HepG2 (cell line): ENCODE measurements around the gene LMX1B. TPM values are rescaled to one million over a fixed set of nuclear protein-coding genes. Genes with fewer than 3 reads are reported as not detected.
A peak's percentile ranks its signal among the peaks of the same experiment; 100 is the strongest.

Source experiments
- ATAC-seq: fragments of 200-7000 bp; cut with Tn5 transposase; 3 replicates; pipeline ENCODE4 v1.9.1; 2020; ENCODE audit warnings: mild to moderate bottlenecking, moderate library complexity
- BruUV-seq: library from RNA; stranded (reverse); fragments of 400-500 nt; replicated peaks from 2 replicates; lab custom pipeline; 2021; lab: Mats Ljungman, UMichigan
- CTCF ChIA-PET: fragments of 300-600 bp; formaldehyde crosslinking; extraction: SDS; loops from one replicate; lab custom pipeline; 2021; ENCODE audit warnings: low total read pairs, inconsistent platforms, low intra/inter-chr PET ratio; lab: Yijun Ruan, JAX
- POLR2A ChIA-PET: fragments of 350-600 bp; sonication (Branson Sonifier 250); formaldehyde crosslinking; loops from one replicate; lab custom pipeline; 2020; ENCODE audit warnings: antibody characterized with exemption, inconsistent platforms; lab: Yijun Ruan, JAX
- DNase-seq: peaks from one replicate; pipeline ENCODE4 v3.0.0-alpha.2; 2015; ENCODE audit warnings: low spot score
- FAIRE-seq: peaks from 3 replicates; lab custom pipeline; 2011; peaks lifted over from hg19 to GRCh38; lab: Jason Lieb, UNC
- H2AFZ ChIP-seq: one replicate; pipeline ENCODE4 v1.6.1; 2011; ENCODE audit warnings: low read length, inconsistent platforms
- H3K27ac ChIP-seq: fragments of 300-600 bp; 3 replicates; pipeline ENCODE4 v1.8.0; 2011; ENCODE audit warnings: mixed run types, mild to moderate bottlenecking, mixed read lengths, low read length, inconsistent platforms; ENCODE audit not compliant: insufficient read depth; ENCODE audit errors: extremely low read length
- H3K27me3 ChIP-seq, 2 experiments: fragments of 200-600 bp in 1 of 2; 2 replicates in 1 of 2; 3 replicates in 1 of 2; pipeline versions ENCODE4 v1.6.0 to v1.8.0; 2011; ENCODE audit warnings: low read length in 2 of 2, mild to moderate bottlenecking in 2 of 2, moderate library complexity in 2 of 2, inconsistent platforms in 1 of 2; ENCODE audit not compliant: insufficient read depth in 2 of 2, control insufficient read depth in 1 of 2
- H3K36me3 ChIP-seq, 2 experiments: fragments of 200-600 bp in 1 of 2; replicated peaks in 1 of 2; 2 replicates in 1 of 2; 3 replicates in 1 of 2; pipeline versions ENCODE4 v1.5.1 to v1.8.0; 2011; ENCODE audit warnings: low read length in 2 of 2, inconsistent platforms in 1 of 2; ENCODE audit not compliant: insufficient read depth in 2 of 2, control insufficient read depth in 1 of 2
- H3K4me1 ChIP-seq: 2 replicates; pipeline ENCODE4 v1.5.1; 2012; ENCODE audit warnings: low read length, inconsistent platforms; ENCODE audit not compliant: insufficient read depth
- H3K4me2 ChIP-seq: 2 replicates; pipeline ENCODE4 v1.6.0; 2011; ENCODE audit warnings: low read depth, low read length, inconsistent platforms
- H3K4me3 ChIP-seq, 3 experiments: fragments of 200-600 bp in 1 of 3; sonication (generic), shearing (Covaris generic) in 1 of 3; replicated peaks in 1 of 3; 2 replicates each; pipeline ENCODE4 v1.5.1; 2011 to 2016; ENCODE audit warnings: low read length in 3 of 3, inconsistent platforms in 2 of 3, low read depth in 2 of 3, mild to moderate bottlenecking in 2 of 3, control low read depth in 1 of 3, mixed read lengths in 1 of 3; ENCODE audit not compliant: insufficient read depth in 1 of 3
- H3K79me2 ChIP-seq: one replicate; pipeline ENCODE4 v1.6.1; 2011; ENCODE audit warnings: low read length, inconsistent platforms; ENCODE audit not compliant: insufficient read depth
- H3K9ac ChIP-seq: 2 replicates; pipeline ENCODE4 v1.6.0; 2011; ENCODE audit warnings: mild to moderate bottlenecking, low read depth, low read length, inconsistent platforms; ENCODE audit not compliant: insufficient read depth
- H3K9me3 ChIP-seq: 2 replicates; pipeline ENCODE4 v1.5.1; 2012; ENCODE audit warnings: mild to moderate bottlenecking, low read length
- H4K20me1 ChIP-seq: 2 replicates; pipeline ENCODE4 v1.6.0; 2011; ENCODE audit warnings: inconsistent platforms, mild to moderate bottlenecking, low read length, moderate library complexity; ENCODE audit not compliant: insufficient read depth
- DNMT3B ChIP-seq: conservative IDR thresholded peaks from 2 replicates; pipeline ENCODE4 v1.6.1; 2016; ENCODE audit warnings: missing biosample characterization, control low read depth
- PITX1 ChIP-seq: sonication (generic); formaldehyde crosslinking; IDR thresholded peaks from 2 replicates; pipeline ENCODE4 v1.5.1; 2020; ENCODE audit warnings: mild to moderate bottlenecking, missing genetic modification reagents
- RORA ChIP-seq: sonication (generic); formaldehyde crosslinking; IDR thresholded peaks from 2 replicates; pipeline ENCODE4 v1.5.0; 2020; ENCODE audit warnings: mild to moderate bottlenecking, missing genetic modification reagents, moderate library complexity
- ZNF232 ChIP-seq: sonication (generic); formaldehyde crosslinking; IDR thresholded peaks from 2 replicates; pipeline ENCODE4 v1.4.0; 2020; ENCODE audit warnings: missing genetic modification reagents, borderline replicate concordance
- ZNF274 ChIP-seq: sonication (generic); formaldehyde crosslinking; IDR thresholded peaks from 2 replicates; pipeline ENCODE4 v1.5.1; 2020; ENCODE audit warnings: mild to moderate bottlenecking, missing genetic modification reagents
- ZNF451 ChIP-seq: sonication (generic); formaldehyde crosslinking; IDR thresholded peaks from 2 replicates; pipeline ENCODE4 v1.5.0; 2020; ENCODE audit warnings: mild to moderate bottlenecking, missing genetic modification reagents
- ZNF574 ChIP-seq: sonication (generic); formaldehyde crosslinking; IDR thresholded peaks from 2 replicates; pipeline ENCODE4 v1.4.0; 2020; ENCODE audit warnings: missing genetic modification reagents
- WGBS: methylation state at CpG from one replicate; pipeline ENCODE4 v1.1.6; 2017; ENCODE audit warnings: low lambda C conversion rate; 5-methylcytosine and 5-hydroxymethylcytosine counted together
- in situ Hi-C: cut with HindIII; loops from 2 replicates; pipeline ENCODE4 v1.10.0; 2017; ENCODE audit warnings: low pct_unique_long_range_greater_than_20kb; ENCODE audit not compliant: extremely low pct_ligation_motif_present
- intact Hi-C: fragments of 100-400 bp; cut with micrococcal nuclease; formaldehyde crosslinking; loops from one replicate; pipeline ENCODE4 v1.10.0; 2022; ENCODE audit not compliant: unreplicated experiment
- polyA plus RNA-seq, 8 experiments: library from polyadenylated mRNA; depleted of rRNA in 3 of 8; stranded (reverse) in 7 of 8; unstranded in 1 of 8; fragments of >200 nt; fragmentation: Illumina TruSeq in 4 of 8; extraction: Trizol in 4 of 8; gene quantifications; 2 replicates each; pipeline versions ENCODE4 v1.2.1 to v1.2.3, GENCODE V29; 2011 to 2016; ENCODE audit warnings: low read depth in 4 of 8, missing spikeins in 1 of 8, mixed read lengths in 1 of 8; ENCODE audit not compliant: insufficient read depth in 1 of 8
- total RNA-seq, 5 experiments: library from RNA; depleted of rRNA; stranded (reverse); fragments of >200 nt; fragmentation: Illumina TruSeq; extraction: Trizol; gene quantifications; 2 replicates each; pipeline ENCODE4 v1.2.3, GENCODE V29; 2016; ENCODE audit warnings: low read depth in 1 of 5

Gene LMX1B
- total and polyA plus RNA-seq, 2 of the 13 experiments (the other 11 are each of a cell fraction or from before 2014, with no cell fraction given) = not detected

GRCh38 chr9:126620478-126620877 lies 6.8 kb downstream of the LMX1B start:
- ChIA-PET POLR2A (no interaction called here), CTCF (no interaction called here)
- no peak overlapping the region for H3K4me3 ChIP-seq
- 25% methylated on average over 4 of the region's 7 CpGs for WGBS
- no peak for TF ChIP-seq PITX1 (CRISPR knock-in tag)
- TF ChIP-seq RORA (CRISPR knock-in tag) = no peak
- TF ChIP-seq DNMT3B (CRISPR knock-in tag) = no peak
- no peak for TF ChIP-seq ZNF232 (CRISPR knock-in tag)
- TF ChIP-seq ZNF274 = no peak
- in situ Hi-C loops (no loop called here), intact Hi-C loops (no loop called here)
- peaks cover 2% of the 10 kb centered on the region; the same call in 1 of the 2 replicates for H3K4me1 ChIP-seq
- no peak for FAIRE-seq
- H3K4me2 ChIP-seq = no peak overlapping the region
- no peak overlapping the region for H3K9ac ChIP-seq
- peaks cover 26 to 99% of the 10 kb centered on the region in 2 experiments for H3K27me3 ChIP-seq
- no TSS peak for BruUV-seq
- H4K20me1 ChIP-seq = no peaks in the 10 kb centered on the region
- no peak overlapping the region for H3K27ac ChIP-seq
- no peak for ATAC-seq
- no peak overlapping the region for H2AFZ ChIP-seq
- DNase-seq = no peak
- H3K9me3 ChIP-seq = no peaks in the 10 kb centered on the region
- H3K36me3 ChIP-seq = no peaks in the 10 kb centered on the region
- H3K79me2 ChIP-seq = no peaks in the 10 kb centered on the region

DNA sequence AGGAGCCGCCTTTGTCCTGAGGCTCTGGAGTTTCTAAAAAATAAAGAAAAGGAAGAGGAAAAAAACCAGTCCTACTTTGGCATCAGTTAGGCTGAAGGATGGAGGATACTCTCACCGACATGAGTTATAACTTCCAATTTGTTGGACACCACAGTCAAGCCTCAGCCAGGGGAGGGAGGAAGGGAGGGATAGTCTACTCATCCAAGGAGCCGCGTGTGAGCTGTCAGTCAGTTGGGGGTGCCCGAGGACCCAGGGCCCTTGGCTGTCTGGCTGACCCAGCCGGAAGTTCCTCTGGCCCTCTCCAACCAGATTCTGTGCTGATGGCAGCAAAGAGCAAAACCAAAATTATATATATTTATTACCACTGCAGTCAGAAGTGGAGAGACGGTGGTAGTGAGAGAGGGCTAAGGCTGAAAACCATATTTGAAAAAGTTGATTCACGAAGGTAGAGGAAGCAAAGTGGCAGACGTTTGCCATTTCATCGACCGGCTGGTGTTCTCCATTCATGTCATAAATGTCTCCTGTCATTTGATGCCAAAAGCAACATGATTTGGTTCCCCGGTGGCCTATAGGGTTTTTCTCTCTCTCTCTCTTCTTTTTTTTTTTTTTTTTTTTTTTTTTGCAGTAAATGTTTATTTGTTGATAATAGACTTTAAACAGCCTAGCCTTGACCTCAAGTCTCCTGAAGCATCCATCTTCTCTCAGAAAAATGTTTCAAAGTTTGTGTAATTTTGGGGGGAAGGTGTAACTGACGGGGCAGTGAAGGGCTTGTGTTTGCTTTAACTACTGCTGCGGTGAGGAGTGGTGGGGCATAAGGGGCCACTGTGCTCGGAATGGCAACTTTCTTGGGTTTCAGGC lies 7.6 kb downstream of the LMX1B start:
- intact Hi-C loops = no loop called here
- H3K9me3 ChIP-seq = no peaks in the 10 kb centered on the region
- no TSS peak for BruUV-seq
- H2AFZ ChIP-seq = no peak overlapping the region
- H3K4me2 ChIP-seq = no peak overlapping the region
- H3K79me2 ChIP-seq = no peaks in the 10 kb centered on the region
- H3K4me1 ChIP-seq = no peaks in the 10 kb centered on the region
- ChIA-PET POLR2A (no interaction called here), CTCF (no interaction called here)
- DNase-seq = no peak
- TF ChIP-seq ZNF451 (CRISPR knock-in tag) = no peak
- 0 out of 2 replicates have a peak, but pooled peaks have one; percentile 18 for TF ChIP-seq ZNF574
- WGBS = 9% methylated on average over 14 of the region's 15 CpGs
- H3K27me3 ChIP-seq = peaks cover 26 to 99% of the 10 kb centered on the region in 2 experiments
- H3K9ac ChIP-seq = no peak overlapping the region
- H4K20me1 ChIP-seq = no peaks in the 10 kb centered on the region
- FAIRE-seq = no peak
- no peak overlapping the region for H3K4me3 ChIP-seq
- in situ Hi-C loops = no loop called here
- H3K36me3 ChIP-seq = no peaks in the 10 kb centered on the region
- no peak for ATAC-seq
- H3K27ac ChIP-seq = no peak overlapping the region
